Measurements from ENCODE around the gene OR4N5.

- TF ChIP-seq CTCF (IDR thresholded peaks at IDR 0.05) (no peak), POLR2A (IDR thresholded peaks at IDR 0.05) (no peak)
Observed at GRCh38 chr14:20118795-20119194, 19.8 kb upstream of the OR4N5 start.
